AG10803 (cell line): ENCODE data around the gene NOS1AP.

ENCODE experiments used
- DNase-seq: peaks from one replicate; pipeline ENCODE4 v3.0.0; 2010; ENCODE audit warnings: low read depth
- H3K4me3 ChIP-seq: 2 replicates; pipeline ENCODE4 v1.5.1; 2011; ENCODE audit warnings: mild to moderate bottlenecking, low read length, control low read depth
- TF ChIP-seq, protein P1 (sequence below): conservative IDR thresholded peaks from 2 replicates; pipeline ENCODE4 v1.5.1; 2011; ENCODE audit warnings: mild to moderate bottlenecking, low read length, control low read depth, inconsistent platforms

NOS1AP gene

DNA sequence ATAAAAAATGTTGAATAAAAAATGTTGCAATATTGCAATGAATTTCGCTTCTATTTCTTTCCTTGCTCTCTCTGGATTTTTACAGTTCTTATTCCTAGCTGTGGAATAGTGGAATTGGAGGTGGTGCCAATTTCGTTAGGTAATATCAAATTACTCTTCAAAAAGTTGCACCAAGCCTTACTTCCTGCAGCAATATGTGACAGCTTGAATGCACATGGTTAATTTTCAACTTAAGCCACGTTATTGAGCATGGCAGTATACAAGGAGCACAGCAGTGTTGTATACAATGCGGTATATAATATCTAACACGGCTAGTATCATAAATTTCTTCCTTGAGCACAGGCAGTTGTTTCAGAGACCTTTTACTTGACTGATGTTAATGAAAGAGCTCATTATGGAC, 152.5 kb downstream of the NOS1AP start:
- no peak overlapping the region for H3K4me3 ChIP-seq
- TF ChIP-seq, protein P1, sequence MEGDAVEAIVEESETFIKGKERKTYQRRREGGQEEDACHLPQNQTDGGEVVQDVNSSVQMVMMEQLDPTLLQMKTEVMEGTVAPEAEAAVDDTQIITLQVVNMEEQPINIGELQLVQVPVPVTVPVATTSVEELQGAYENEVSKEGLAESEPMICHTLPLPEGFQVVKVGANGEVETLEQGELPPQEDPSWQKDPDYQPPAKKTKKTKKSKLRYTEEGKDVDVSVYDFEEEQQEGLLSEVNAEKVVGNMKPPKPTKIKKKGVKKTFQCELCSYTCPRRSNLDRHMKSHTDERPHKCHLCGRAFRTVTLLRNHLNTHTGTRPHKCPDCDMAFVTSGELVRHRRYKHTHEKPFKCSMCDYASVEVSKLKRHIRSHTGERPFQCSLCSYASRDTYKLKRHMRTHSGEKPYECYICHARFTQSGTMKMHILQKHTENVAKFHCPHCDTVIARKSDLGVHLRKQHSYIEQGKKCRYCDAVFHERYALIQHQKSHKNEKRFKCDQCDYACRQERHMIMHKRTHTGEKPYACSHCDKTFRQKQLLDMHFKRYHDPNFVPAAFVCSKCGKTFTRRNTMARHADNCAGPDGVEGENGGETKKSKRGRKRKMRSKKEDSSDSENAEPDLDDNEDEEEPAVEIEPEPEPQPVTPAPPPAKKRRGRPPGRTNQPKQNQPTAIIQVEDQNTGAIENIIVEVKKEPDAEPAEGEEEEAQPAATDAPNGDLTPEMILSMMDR = no peak
- DNase-seq = no peak

DNA sequence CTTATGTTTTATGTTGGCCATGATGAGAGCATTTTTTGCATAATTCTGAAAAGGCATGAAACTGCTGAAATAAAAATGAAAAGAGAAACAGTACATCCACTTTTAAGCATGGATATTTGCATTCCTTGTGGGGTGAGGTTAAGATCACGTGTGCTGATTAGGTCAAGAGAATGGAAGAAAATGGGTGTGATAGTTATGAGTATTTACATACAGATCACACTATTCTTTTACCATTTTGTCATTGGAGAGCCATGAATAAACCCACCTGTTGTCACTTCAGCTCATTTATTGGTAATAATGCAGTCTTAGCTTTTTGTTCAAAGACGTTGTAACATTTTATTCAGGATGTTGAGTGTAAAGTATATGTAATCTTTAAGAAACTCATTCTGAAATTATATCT, 153.2 kb downstream of the NOS1AP start:
- TF ChIP-seq, protein P1 = no peak
- no peak for DNase-seq
- no peak overlapping the region for H3K4me3 ChIP-seq

DNA sequence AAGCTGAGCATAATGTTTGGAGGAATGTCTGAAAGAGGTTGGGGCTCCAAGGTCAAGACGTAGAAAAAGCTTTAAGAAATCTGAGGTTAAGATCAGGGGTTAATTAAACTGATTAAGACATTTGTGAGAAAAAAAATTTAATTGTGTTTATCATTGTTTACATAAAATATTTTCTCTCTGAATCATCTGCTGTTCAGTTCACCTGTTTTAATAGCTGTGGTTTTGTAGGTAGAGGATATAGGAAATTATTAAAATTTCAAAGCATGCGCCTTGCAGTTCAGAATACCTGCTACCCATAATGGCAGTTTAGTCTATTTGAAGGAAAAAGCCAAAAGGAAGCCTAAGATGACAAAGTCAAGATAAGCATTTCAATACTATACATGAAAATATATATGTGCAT, 154.0 kb downstream of the NOS1AP start:
- H3K4me3 ChIP-seq = no peak overlapping the region
- TF ChIP-seq, protein P1 = no peak
- DNase-seq = no peak

DNA sequence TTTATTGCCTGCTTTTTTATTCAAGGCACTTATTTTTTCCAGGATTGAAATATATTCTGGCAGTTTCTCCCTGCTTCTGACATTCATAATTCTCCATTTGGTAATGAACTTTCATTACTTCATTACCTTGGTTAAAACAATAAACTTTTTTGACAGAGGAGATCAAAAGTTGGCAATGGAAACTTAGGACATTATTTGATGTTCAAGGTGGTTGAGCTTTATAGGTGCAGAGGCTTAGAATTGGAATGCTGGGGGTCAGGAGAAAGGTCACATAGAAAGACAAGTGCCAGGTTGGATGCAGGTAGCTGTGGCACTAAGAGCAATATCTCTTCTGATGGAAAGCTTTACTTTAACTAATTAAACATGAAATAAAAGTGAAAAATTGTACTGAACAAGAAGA, 154.8 kb downstream of the NOS1AP start:
- TF ChIP-seq, protein P1 = no peak
- no peak for DNase-seq
- no peak overlapping the region for H3K4me3 ChIP-seq

DNA sequence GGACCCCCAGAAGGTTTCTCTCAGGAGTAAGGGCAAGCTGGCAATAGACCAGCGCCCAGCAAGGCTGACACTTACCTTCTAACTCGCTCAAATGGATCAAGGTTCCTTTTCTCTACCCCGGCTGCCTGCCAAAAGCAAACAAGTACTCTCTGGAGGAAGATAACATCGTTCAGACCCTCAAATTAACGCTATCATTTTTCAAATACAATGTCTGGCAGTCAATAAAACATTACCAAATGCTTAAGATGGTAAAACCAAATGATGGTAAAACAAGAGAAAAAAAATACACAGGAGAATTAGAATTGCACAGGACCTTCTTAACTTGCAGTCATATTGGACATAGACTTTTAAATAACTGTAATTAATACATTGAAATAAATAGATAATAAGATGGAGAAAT, 159.1 kb downstream of the NOS1AP start:
- TF ChIP-seq, protein P1 = no peak
- H3K4me3 ChIP-seq = no peak overlapping the region
- DNase-seq = no peak

DNA sequence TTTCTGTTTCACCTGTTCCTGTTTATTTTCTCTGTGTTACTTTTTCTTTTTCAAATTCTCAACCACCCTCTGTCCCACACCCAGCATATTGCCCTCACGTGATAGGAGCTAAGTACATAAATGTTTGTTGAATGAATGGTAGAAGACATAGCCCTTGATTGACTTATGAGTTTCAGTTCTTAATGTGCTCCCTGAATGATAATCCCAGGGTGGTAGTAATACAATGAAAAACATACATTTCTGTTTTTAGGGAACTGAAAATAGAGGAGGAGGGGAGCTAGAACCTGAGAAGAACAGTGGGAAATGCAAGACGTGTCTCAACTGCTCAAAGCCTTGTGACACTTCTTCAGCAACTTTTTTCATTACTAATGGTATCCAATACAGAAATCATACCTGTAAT, 160.1 kb downstream of the NOS1AP start:
- H3K4me3 ChIP-seq = no peak overlapping the region
- TF ChIP-seq, protein P1 = no peak
- no peak for DNase-seq

DNA sequence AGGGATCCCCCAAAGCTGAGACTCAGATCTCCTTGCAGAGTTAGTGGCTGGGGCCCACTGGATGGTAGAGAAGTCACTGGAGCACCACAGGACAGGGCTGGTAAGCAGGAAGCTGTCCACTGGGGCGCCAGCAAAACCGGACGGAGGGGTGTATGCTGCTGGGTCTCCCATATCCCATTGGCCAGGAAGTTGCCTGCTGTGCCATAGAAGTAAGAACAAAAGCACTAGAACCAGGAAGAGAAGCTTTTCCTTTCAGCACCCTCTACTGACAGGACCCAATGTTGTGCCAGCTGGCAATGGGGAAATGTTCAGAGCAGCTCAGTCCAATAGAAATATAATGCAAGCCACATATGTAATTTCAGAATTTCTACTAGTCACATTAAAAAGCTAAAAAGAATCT, 160.6 kb downstream of the NOS1AP start:
- H3K4me3 ChIP-seq = no peak overlapping the region
- no peak for DNase-seq
- TF ChIP-seq, protein P1 = no peak; the same call in 1 of the 2 replicates
